Diencephalon (tissue), 1 donor: Measurements from ENCODE around the gene ZSWIM7. TPM values are rescaled to one million over a fixed set of nuclear protein-coding genes. Genes with fewer than 3 reads are reported as not detected.

Experiments
- total RNA-seq: library from RNA; depleted of rRNA; stranded (reverse); fragments of >200 nt; gene quantifications from one replicate; pipeline ENCODE4 v1.2.3, GENCODE V29; 2014

ZSWIM7 gene
- 25.4 TPM for total RNA-seq

GRCh38 chr17:15999141-15999973, at the start of gene ZSWIM7, which contains the start of gene TTC19:
Gene ZSWIM7, minus strand, starts transcription at chr17:15999704. Its CDS starts 110 bp downstream, at chr17:15999594.
Gene TTC19, plus strand, starts transcription at chr17:15999824. Its CDS starts 25 bp downstream, at chr17:15999849.

GRCh38 chr17:15944759-15945526, 54.6 kb downstream of the ZSWIM7 start, which contains the start of gene ADORA2B:
Gene ADORA2B, plus strand, starts transcription at chr17:15945130. Its CDS starts 119 bp downstream, at chr17:15945249.

Other genes starting within 250 kb of the ZSWIM7 start
- gene ADORA2B, start 54.6 kb downstream of the ZSWIM7 start, total RNA-seq: 4.4 TPM
- gene TTC19, start 120 bp upstream of the ZSWIM7 start, total RNA-seq: 59.3 TPM
- 109 TPM for gene NCOR1, start 215.8 kb upstream of the ZSWIM7 start, total RNA-seq
- gene PIGL, start 217.5 kb upstream of the ZSWIM7 start, total RNA-seq: 27.5 TPM